ENCODE results near the gene COL17A1.

COL17A1 gene

GRCh38 chr10:104032144-104032775 is 53.4 kb downstream of the COL17A1 start:
- DNase-seq = no peak

DNA sequence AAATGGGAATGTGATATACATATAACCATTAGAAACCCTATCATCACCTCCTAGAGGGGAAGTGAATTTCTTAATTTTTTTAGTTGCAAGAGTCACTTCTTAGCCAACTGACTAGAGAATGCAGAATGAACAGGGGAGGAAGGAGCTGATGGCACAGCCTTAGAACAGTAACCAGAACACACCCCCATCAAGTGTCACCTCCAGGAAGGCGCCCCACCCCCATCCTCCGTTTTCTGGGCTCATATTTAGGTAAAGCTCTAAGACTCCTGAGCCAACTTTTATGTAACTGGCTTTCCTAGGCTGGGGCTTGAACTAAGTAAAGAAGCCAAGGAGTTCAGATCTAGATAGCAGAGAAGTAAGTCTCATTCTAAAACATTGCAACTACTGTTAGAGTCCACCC is 54.0 kb downstream of the COL17A1 start:
- no peak for DNase-seq

DNA sequence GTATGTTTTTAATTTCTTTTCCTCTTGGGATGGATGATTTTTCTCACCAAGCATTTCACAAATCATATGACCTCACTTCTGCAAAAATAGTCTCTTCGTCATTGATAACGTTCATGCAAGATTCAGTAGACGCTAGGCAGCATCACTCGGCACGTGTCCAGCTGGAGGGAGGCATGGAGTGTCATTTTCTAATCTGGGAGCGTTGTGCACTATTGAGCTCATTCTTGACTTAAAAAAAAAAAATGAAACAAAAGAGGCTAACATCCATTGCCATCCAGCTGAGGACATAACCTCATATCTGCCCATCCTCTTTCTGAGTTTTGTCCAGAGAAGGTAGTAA is 56.2 kb downstream of the COL17A1 start:
- no peak for DNase-seq

DNA sequence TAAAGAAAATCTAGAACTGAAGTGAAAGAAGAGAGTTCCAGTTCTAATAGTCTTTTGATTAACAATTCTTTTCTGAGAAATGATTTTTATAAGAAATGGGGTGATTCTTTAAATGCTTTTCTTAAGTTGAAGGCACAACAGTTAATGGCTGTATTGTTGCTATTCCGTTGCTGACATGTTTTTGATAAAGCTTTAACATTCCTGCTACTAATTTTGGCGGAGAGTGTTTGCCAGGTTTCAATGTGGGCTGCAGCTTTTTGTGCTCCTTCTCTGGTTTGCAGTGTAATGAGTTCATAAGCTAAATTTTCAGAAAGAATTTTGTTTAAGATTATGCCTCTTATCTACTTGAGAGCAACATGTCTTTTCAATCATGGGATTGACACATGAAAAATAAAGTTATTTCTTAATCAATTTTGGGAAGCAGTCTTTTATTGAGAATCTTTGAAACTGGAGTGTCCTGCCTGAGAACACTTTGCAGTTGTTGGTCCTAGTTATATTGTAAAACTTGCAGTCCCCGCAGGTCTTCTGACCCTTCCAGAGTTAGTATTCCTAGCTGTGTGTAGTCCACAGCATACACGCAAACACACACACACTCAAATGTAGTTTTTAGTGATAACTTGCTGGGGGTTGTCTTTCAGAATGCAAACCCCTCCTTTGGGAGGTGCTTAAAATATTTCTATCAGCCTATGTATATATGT is 56.7 kb downstream of the COL17A1 start:
- no peak for DNase-seq

GRCh38 chr10:104028146-104028545 is 57.5 kb downstream of the COL17A1 start:
- no peak for DNase-seq

DNA sequence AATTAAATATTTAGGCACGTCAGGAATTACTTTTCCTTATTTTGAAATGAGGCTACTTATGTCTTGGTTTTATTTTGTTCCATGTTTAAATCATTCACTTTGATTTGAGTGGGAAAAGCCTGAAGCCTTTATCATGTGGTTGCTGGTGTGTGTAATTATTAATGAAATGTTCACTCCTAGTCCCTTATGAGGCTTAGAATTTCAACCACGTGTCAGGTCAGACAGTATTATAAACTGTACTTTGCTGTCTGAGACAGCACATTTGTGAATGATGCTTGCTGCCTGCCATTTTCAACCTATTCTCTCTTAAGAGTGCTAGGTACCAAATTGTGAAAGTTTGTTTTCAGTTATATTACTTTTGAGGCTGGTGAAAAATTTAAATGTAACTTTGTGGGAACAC is 58.9 kb downstream of the COL17A1 start:
- no peak for DNase-seq

GRCh38 chr10:104025524-104025923 is 60.2 kb downstream of the COL17A1 start:
- DNase-seq = no peak

GRCh38 chr10:104022026-104022425 is 63.7 kb downstream of the COL17A1 start:
- no peak for DNase-seq

DNA sequence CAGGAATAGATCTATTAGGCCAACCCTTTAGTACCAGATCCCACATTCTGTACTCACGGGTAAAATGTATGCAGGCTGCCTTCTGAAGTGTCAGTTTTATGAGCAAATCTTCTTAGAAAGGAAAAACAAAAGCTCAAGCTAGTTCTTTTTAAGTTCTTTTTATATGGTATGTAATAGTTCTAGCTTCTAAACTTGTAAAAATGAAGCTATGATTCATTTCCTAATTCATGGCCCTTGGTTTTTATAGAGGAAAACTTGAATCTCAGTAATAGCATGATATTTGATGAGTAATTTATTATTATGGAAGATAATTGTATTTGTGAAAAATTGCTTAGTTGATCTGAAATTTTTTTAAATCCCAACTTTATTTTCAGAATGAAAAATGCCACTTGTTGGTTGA is 64.4 kb downstream of the COL17A1 start:
- no peak for DNase-seq

- DNase-seq = no peak
These were observed 65.7 kb downstream of the COL17A1 start for GRCh38 chr10:104020020-104020419.

- no peak for DNase-seq
These were observed 67.2 kb downstream of the COL17A1 start for GRCh38 chr10:104018471-104018870.

DNA sequence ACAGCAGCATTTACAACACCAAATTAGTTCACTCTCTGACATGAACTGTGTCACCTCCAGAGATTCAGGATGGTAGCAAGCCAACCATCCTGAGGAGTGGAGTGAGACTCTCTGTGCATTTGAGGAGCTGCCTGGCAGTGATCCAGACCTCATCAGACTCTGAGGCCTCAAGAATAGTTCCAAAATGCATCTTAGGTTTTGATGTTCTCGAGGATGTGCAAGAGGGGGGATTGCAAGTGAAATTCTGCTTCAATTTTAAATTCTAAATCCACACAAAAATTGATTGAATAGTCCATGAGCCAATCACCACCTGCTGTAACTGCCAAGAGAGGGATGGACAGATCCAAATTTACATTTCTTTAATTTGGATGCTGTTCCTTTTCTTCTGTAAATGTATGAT is 69.0 kb downstream of the COL17A1 start:
- no peak for DNase-seq

DNA sequence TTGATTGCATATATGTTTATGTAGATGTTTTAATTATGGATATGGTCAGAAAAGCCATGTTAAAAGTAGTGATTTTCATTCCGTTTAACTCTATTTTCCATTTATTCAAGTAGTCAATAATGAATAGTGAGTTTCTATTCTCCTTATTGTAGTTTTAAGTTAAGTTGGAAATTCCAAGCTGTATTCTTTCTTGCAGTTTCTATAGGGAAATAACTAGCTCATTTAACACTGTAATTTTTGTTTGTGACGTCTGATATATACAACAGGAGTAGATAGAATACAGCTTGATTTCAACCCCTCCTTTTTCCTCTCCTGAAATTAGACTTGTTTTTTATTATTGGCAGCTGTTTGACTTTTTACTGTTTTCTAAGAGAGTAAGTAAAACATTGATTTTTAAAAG is 71.5 kb downstream of the COL17A1 start:
- no peak for DNase-seq

- DNase-seq = no peak
These were observed 72.2 kb downstream of the COL17A1 start for GRCh38 chr10:104013489-104013888.

DNA sequence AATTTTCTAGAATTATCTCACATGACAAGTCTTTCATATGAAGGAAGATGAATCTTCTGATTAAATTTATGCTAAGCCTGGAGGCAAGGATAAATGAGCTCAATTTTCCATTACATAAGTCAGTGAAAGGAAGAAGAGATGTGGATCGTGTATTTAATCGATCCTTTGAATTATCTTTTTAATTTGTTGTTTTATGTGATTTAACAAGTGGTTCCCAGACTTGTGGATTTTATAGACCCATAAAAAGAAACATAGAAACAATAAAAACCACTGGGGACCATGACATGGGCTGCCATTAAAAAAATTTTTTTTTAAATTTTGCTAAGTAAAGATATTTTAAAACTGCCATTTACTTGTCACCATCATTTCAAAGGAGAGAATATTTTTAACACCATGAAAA is 73.8 kb downstream of the COL17A1 start:
- DNase-seq = no peak

DNA sequence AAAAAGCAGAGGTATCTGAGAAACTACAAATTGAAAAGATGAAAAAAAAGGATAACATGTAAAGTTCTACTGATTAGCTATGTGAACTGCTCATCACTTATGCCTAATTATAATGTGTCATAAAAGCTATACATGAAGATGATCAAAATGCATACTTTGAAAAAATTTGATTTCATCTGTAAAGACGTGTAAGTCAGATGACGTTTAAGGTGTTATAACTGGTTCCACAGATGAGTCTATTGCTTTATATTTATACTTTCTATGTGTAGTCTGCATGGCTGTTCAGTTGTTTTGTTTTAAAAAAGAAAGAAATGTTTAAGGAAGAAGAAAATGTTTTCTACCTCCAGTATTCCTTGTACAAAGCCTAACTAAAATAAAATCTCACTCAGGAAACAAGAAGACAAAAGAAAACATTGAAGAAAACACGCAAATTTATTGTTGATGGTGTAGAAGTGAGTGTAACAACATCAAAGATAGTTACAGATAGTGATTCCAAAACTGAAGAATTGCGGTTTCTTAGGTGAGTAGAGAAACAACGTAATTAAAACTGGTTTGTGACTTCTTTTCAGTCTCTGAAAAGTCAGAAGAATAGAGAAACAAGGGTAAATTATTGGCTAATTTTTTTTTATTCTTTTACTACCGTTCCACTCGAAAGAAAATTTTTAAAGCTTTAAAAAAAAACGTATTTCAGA is 80.4 kb downstream of the COL17A1 start:
- DNase-seq = no peak

DNA sequence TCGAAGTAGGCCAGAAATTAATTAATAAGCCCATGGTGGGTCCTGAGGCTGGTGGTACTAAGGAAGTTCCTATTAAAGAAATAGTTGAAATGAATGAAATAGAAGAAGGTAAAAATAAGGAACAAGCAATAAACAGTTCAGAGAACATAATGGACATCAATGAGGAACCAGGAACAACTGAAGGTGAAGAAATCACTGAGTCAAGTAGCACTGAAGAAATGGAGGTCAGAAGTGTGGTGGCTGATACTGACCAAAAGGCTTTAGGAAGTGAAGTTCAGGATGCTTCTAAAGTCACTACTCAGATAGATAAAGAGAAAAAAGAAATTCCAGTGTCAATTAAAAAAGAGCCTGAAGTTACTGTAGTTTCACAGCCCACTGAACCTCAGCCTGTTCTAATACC is 82.8 kb downstream of the COL17A1 start:
- DNase-seq = no peak

GRCh38 chr10:103998805-103999204 is 86.9 kb downstream of the COL17A1 start:
- no peak for DNase-seq

- DNase-seq = no peak
These were observed 90.5 kb downstream of the COL17A1 start for GRCh38 chr10:103995134-103995533.

GRCh38 chr10:103991393-103992128 is 94.1 kb downstream of the COL17A1 start:
- no peak for DNase-seq

DNA sequence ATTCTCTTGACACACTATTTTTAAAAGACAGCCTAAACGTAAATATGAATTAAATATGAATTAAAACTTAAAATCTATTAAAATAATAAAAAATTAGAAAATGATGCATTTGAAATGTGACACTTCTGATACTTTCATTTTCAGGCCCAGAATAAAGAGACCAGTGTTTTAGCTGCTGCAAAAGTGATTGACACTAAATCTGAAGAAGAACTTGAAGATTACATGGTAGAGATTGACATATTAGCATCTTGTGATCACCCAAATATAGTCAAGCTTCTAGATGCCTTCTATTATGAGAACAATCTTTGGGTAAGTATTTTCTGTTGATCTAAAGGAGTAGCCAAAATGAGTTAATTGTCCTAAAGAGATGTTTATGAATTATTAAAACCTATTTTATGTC is 95.1 kb downstream of the COL17A1 start:
- DNase-seq = no peak

DNA sequence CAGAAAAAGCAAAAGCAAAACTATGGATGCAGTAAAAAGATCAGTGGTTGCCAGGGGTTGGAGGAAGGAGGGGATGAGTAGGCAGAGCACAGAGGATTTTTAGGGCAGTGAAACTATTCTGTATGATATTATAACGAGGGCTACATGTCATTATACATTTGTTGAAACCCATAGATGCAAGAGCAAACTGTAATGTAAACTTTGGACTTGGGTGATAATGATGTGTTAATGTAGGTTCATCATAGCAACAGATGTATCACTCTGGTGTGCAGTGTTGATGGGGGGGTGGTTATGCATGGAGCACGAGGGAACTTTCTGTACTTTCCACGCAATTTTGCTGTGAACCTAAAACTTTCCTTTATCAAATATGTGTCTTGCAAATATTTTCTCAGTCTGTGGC is 95.6 kb downstream of the COL17A1 start:
- DNase-seq = no peak

DNA sequence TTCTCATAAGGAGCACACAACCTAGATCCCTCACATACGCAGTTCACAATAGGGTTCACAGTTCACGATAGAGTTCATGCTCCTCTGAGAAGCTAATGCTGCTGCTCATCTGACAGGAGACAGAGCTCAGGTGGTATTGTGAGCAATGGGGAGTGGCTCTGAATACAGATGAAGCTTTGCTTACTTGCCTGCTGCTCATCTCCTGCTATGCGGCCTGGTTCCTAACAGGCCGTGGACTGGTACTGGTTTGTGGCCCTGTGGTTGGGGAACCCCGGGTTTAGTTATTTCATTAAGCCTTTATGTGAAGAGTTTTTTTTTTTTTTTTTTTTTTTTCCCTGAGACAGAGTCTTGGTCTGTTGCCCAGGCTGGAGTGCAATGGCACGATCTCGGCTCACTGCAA is 99.3 kb downstream of the COL17A1 start:
- no peak for DNase-seq

- DNase-seq = no peak
These were observed 100.0 kb downstream of the COL17A1 start for GRCh38 chr10:103985726-103986125.
